ENCODE measurements around the gene SHISA7.
A peak's percentile ranks its signal among the peaks of the same experiment; 100 is the strongest.

SHISA7 gene

DNA sequence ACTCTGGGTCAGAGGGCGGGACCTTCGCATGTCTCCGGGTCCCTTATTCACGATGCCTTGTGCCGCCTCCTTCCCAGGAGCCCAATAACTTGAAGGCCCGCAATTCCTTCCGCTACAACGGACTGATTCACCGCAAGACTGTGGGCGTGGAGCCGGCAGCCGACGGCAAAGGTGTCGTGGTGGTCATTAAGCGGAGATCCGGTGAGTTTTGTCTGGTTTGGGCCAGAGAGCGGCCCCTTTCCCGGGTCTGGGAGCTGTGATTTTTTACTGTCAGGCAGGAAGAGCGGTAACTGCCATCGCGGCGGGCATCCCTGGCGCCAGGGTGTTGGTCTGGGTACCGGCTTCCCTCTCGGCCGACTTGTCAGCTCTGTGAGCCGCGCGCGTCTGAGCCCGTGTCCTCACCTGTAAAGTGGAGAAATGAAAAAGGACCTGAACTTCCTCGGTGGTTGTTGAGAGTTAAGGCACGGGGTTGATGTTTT lies 56.6 kb downstream of the SHISA7 start:
- Histone ChIP-seq H3K27ac (ENCODE audit: low read depth, low read length) (peak overlapping the region; percentile 94), H3K4me1 (ENCODE audit: control insufficient read depth in 1 of 2, insufficient read depth in 2 of 2, low read length in 2 of 2) (peaks cover 39 to 43% of the 10 kb centered on the region in 2 donors), H3K36me3 (ENCODE audit: control insufficient read depth in 1 of 2, insufficient read depth in 2 of 2, low read length in 2 of 2) (peaks cover 38 to 46% of the 10 kb centered on the region in 2 donors), H3K9me3 (ENCODE audit: control insufficient read depth in 1 of 2, low read length in 2 of 2) (no peaks in the 10 kb centered on the region), H3K4me3 (ENCODE audit: low read depth in 1 of 2, low read length in 2 of 2) (peak overlapping the region; percentile 84 to 99), H3K9ac (ENCODE audit: low read depth in 1 of 2, low read length in 2 of 2) (peak overlapping the region; percentile 88 to 94), H3K27me3 (ENCODE audit: control insufficient read depth in 1 of 2, insufficient read depth in 2 of 2, low read length in 2 of 2) (no peaks in the 10 kb centered on the region)

DNA sequence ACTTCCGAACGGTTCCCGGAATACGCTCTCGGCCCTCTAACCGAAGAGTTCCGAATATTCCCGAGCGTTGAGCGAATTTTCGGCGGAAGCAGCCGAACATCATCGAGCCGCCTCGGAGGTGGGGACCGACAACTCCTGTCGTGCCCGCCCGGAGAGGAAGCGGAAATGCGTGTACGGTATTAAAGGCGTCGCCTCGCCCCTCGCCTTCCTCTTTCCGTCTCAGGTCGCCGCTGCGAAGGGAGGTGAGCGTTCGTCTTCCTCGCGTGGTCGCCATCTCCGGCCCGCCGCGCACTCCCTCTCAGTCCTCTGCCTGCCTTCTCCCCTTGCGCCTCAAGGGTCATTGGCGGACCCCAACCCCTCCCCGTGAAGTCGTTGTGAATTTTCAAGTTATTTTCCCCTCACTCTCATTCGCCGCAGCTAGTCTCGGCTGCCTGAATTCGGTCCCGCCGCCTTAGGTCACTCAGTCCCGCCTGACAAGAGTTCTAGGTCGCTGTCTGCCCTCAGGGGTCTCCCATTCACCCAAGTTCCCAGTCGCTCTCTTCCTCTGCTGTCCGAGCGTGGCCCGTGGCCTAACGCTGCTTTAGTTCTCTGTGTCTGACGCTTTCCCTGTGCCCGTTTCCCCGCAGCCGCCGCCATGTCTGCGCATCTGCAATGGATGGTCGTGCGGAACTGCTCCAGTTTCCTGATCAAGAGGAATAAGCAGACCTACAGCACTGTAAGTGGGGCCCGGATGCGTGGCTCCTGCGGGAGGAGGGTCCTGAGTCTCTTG lies 57.2 kb downstream of the SHISA7 start, which contains the start of gene RPL28:
Gene RPL28, plus strand, starts transcription at position 209 of the 769 bp plus-strand sequence. Its CDS starts 426 bp downstream, at position 635.
- H3K27ac ChIP-seq (ENCODE audit: low read depth, low read length) = peak within 1 kb of the TSS; percentile 94
- peak within 1 kb of the TSS; percentile 88 to 94 for H3K9ac ChIP-seq (ENCODE audit: low read depth in 1 of 2, low read length in 2 of 2)
- peaks cover 31 to 40% of the 10 kb centered on the region in 2 donors for H3K36me3 ChIP-seq (ENCODE audit: control insufficient read depth in 1 of 2, insufficient read depth in 2 of 2, low read length in 2 of 2)
- no peaks in the 10 kb centered on the region for H3K9me3 ChIP-seq (ENCODE audit: control insufficient read depth in 1 of 2, low read length in 2 of 2)
- H3K4me1 ChIP-seq (ENCODE audit: control insufficient read depth in 1 of 2, insufficient read depth in 2 of 2, low read length in 2 of 2) = peaks cover 39 to 43% of the 10 kb centered on the region in 2 donors
- no peaks in the 10 kb centered on the region for H3K27me3 ChIP-seq (ENCODE audit: control insufficient read depth in 1 of 2, insufficient read depth in 2 of 2, low read length in 2 of 2)
- H3K4me3 ChIP-seq (ENCODE audit: low read depth in 1 of 2, low read length in 2 of 2) = peak within 1 kb of the TSS; percentile 84 to 99

DNA sequence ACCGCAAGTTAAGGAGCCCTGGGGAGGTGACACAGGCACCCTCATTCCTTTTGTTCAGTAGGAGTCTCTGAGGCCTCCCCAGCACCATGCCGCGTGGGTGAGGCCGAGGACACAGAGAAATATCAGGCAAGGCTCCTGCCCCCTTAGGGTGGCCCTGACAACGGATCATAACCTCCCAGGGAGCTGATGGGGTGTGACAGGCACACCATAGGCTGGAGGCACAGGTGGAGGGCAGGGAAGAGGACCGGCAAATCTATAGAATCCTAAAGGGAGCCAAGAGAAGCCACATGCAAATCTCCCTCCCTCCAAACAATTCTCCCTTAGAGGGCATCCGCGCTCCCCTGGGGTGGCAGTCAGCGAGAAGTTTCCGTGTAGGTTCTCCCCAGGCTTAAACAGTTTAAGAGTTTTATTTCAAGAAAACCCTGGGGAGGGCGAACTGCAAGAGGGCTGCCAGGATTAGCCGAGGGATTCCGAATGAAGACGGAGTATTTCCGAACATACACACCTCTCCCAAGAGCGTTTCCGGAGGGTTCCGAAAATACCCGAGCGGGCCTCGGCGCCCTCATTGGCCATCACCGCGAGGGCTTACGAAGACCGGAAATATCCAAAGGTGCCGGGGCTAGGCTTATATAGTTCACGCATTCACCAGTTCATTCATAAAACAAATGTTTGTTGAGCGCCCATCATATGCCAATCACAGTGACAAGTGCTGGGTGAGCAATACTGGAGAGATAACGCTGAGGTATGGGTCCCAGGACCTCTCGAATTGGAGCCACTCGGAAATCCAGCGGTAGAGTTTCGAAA lies 58.0 kb downstream of the SHISA7 start:
- H3K4me1 ChIP-seq (ENCODE audit: control insufficient read depth in 1 of 2, insufficient read depth in 2 of 2, low read length in 2 of 2) = peaks cover 36 to 43% of the 10 kb centered on the region in 2 donors

DNA sequence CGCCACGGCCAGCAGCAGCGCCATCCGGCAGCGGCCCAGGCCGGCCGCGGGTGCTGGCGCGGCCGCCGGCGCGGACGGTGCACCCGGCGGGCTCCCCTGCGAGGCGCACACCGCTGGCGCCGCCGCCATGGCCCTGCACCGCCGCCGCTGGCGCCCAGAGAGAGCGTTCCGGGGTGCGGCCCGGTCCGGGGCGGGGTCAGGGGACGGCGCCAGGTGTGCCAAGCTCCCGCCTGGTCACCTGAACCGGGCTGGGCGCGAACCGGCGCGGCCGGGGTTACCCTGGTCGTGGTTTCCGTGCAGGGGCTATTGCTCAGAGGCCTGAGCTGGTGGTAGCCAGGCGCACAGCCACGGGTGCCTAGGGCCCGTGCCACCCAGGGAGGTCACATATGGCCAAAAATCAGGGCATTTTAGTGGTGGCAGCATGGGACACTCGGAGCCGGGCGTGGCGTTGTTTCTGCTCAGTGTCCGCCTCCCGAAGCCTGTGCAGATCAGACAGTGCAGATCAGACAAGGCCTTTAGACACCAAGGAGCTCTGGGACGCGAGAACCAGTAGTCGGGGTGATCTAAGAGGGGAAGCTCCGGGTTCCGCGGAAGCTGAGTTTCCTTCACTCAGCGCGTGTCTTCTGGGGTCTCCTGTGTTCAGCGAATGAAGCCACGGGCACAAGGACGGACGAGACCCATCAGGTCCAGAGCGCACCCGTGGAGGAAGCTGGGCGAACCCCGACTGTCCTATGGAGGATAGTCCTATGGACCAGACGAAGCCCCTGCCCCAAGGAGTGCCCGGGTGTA lies 58.8 kb downstream of the SHISA7 start, which contains the start of gene TMEM238:
Gene TMEM238, minus strand, starts transcription at position 162 of the 789 bp plus-strand sequence. Its CDS starts 33 bp downstream, at position 129.
- Histone ChIP-seq H3K36me3 (ENCODE audit: control insufficient read depth in 1 of 2, insufficient read depth in 2 of 2, low read length in 2 of 2) (peaks cover 23 to 25% of the 10 kb centered on the region in 2 donors), H3K9me3 (ENCODE audit: control insufficient read depth in 1 of 2, low read length in 2 of 2) (no peaks in the 10 kb centered on the region), H3K27ac (ENCODE audit: low read depth, low read length) (peak within 1 kb of the TSS; percentile 94), H3K9ac (ENCODE audit: low read depth in 1 of 2, low read length in 2 of 2) (peak within 1 kb of the TSS; percentile 83 to 94), H3K4me1 (ENCODE audit: control insufficient read depth in 1 of 2, insufficient read depth in 2 of 2, low read length in 2 of 2) (peaks cover 36 to 41% of the 10 kb centered on the region in 2 donors), H3K27me3 (ENCODE audit: control insufficient read depth in 1 of 2, insufficient read depth in 2 of 2, low read length in 2 of 2) (no peaks in the 10 kb centered on the region), H3K4me3 (ENCODE audit: low read depth in 1 of 2, low read length in 2 of 2) (peak within 1 kb of the TSS; percentile 79 to 99)

More for the DNA sequence above, 58.0 kb downstream of the SHISA7 start:
- Histone ChIP-seq H3K9me3 (ENCODE audit: control insufficient read depth in 1 of 2, low read length in 2 of 2) (no peaks in the 10 kb centered on the region), H3K4me3 (ENCODE audit: low read depth in 1 of 2, low read length in 2 of 2) (peak overlapping the region; percentile 78 to 99), H3K27me3 (ENCODE audit: control insufficient read depth in 1 of 2, insufficient read depth in 2 of 2, low read length in 2 of 2) (no peaks in the 10 kb centered on the region), H3K27ac (ENCODE audit: low read depth, low read length) (peak overlapping the region; percentile 94), H3K9ac (ENCODE audit: low read depth in 1 of 2, low read length in 2 of 2) (peak overlapping the region; percentile 82 to 94), H3K36me3 (ENCODE audit: control insufficient read depth in 1 of 2, insufficient read depth in 2 of 2, low read length in 2 of 2) (peaks cover 31 to 33% of the 10 kb centered on the region in 2 donors)

DNA sequence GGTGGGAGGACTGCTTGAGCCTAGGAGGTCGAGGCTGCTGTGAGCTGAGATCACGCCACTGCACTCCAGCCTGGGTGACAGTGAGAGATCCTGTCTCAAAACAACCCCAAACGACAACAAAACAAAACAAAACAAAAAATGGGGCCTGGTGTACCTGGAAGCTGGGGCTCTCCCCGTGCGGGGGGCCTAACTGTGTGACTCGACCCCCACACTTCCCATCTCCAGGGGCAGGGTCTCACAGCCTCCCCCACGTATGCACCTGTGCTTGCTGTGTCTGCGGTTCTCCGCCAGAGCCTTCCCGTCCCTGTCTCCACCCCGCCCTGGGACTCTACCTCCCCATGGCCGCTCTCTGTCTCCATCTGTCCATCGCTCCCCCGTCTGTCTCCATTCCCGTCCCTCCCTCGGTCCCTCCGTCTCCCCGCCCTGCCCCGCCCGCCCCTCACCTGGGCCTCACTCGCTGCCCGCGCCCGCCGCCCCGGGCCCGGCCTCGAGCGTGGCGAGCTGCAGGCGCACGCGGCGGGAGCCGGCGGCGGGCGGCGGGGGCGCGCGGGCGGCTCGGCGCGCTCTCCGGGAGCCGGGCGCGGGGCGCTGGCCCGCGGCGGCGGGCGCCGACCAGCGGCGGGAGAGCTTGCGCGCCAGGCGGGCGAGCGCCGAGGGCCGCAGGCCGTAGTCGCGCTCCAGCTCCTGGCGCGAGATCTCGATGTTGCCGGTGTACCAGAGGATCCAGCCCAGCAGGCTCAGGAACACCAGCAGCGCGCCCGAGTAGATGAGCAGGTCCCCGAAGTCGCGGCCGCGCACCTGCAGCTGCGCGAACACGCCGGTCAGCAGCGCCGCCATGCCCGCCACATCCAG lies 59.6 kb downstream of the SHISA7 start:
- Histone ChIP-seq H3K27me3 (ENCODE audit: control insufficient read depth in 1 of 2, insufficient read depth in 2 of 2, low read length in 2 of 2) (no peaks in the 10 kb centered on the region), H3K9ac (ENCODE audit: low read depth in 1 of 2, low read length in 2 of 2) (peak overlapping the region; percentile 83 to 94), H3K27ac (ENCODE audit: low read depth, low read length) (peak overlapping the region; percentile 83)

DNA sequence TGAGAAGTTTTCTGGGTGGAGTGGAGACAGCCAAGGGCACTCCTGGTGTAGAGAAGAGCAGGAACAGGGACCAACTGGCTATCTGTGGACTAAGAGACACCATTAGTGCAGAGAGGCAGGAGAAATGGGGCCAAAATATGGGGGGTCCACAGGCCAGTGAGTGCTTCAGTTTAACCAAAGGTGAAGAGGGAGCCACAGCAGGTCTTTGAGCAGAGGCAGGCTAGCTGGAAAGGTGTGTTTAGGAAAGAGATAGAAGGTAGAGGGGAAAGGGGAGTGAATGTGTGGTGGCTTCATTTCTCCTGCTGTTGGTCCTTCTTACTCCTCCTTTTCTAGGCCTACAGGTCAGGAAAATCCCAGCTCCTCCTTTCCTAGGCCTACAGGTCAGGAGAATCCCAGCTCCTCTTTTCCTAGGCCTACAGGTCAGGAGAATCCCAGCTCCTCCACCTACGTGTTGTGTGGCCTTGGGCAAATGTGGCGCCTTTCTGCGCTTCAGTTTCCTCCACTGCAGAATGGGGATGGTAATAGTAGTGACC lies 60.5 kb downstream of the SHISA7 start:
- H3K4me1 ChIP-seq (ENCODE audit: control insufficient read depth in 1 of 2, insufficient read depth in 2 of 2, low read length in 2 of 2) = peaks cover 21 to 24% of the 10 kb centered on the region in 2 donors
- H3K36me3 ChIP-seq (ENCODE audit: control insufficient read depth in 1 of 2, insufficient read depth in 2 of 2, low read length in 2 of 2) = peaks cover 7% of the 10 kb centered on the region in 2 donors
- no peak overlapping the region for H3K9ac ChIP-seq (ENCODE audit: low read depth in 1 of 2, low read length in 2 of 2)
- H3K4me3 ChIP-seq (ENCODE audit: low read depth in 1 of 2, low read length in 2 of 2) = no peak overlapping the region
- no peak overlapping the region for H3K27ac ChIP-seq (ENCODE audit: low read depth, low read length)
- H3K27me3 ChIP-seq (ENCODE audit: control insufficient read depth in 1 of 2, insufficient read depth in 2 of 2, low read length in 2 of 2) = no peaks in the 10 kb centered on the region
- no peaks in the 10 kb centered on the region for H3K9me3 ChIP-seq (ENCODE audit: control insufficient read depth in 1 of 2, low read length in 2 of 2)

More for the DNA sequence above, 59.6 kb downstream of the SHISA7 start:
- Histone ChIP-seq H3K36me3 (ENCODE audit: control insufficient read depth in 1 of 2, insufficient read depth in 2 of 2, low read length in 2 of 2) (peaks cover 15 to 16% of the 10 kb centered on the region in 2 donors), H3K4me1 (ENCODE audit: control insufficient read depth in 1 of 2, insufficient read depth in 2 of 2, low read length in 2 of 2) (peaks cover 30 to 33% of the 10 kb centered on the region in 2 donors), H3K4me3 (ENCODE audit: low read depth in 1 of 2, low read length in 2 of 2) (peak overlapping the region; percentile 58 to 79), H3K9me3 (ENCODE audit: control insufficient read depth in 1 of 2, low read length in 2 of 2) (no peaks in the 10 kb centered on the region)

DNA sequence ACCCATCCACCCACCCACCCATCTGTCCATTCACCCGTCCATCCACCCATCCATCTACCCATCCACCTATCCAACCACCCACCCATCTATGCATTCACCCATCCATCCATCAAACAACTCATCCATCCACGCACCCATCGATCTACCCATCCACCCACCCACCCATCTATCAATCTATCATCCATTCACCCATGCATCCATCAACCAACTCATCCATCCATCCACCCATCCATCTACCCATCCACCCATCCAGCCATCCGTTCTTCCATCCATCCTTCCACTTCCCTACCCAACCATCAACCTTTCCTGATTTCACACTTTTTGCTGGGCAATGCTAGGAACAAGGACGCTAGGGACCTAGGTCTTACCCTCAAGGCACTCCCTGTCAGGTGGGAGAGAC lies 61.1 kb downstream of the SHISA7 start:
- Histone ChIP-seq H3K9ac (ENCODE audit: low read depth in 1 of 2, low read length in 2 of 2) (no peak overlapping the region), H3K36me3 (ENCODE audit: control insufficient read depth in 1 of 2, insufficient read depth in 2 of 2, low read length in 2 of 2) (peaks cover 1% of the 10 kb centered on the region in 2 donors), H3K27me3 (ENCODE audit: control insufficient read depth in 1 of 2, insufficient read depth in 2 of 2, low read length in 2 of 2) (no peaks in the 10 kb centered on the region), H3K4me1 (ENCODE audit: control insufficient read depth in 1 of 2, insufficient read depth in 2 of 2, low read length in 2 of 2) (peaks cover 15 to 18% of the 10 kb centered on the region in 2 donors), H3K27ac (ENCODE audit: low read depth, low read length) (no peak overlapping the region), H3K9me3 (ENCODE audit: control insufficient read depth in 1 of 2, low read length in 2 of 2) (no peaks in the 10 kb centered on the region), H3K4me3 (ENCODE audit: low read depth in 1 of 2, low read length in 2 of 2) (no peak overlapping the region)

DNA sequence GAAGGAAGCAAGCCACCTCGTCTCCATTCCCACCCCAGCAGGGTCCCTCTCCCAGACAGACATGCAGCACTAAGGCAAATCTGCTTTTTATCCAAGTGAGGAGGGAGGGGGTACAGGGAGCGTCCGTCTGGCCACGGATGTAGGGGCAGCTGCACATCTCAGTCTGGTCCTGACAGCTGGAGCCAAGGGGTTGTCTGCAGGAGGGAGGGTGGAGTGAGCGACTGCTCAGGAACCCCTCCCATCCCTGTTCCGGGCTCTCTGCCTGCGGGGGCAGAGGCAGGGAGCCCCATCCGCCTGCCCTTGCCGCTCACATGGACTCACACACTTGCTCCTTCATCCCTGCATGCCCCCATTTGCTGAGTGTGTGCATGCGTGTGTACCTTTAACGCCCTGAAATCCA lies 63.9 kb downstream of the SHISA7 start:
- Histone ChIP-seq H3K4me3 (ENCODE audit: low read depth in 1 of 2, low read length in 2 of 2) (no peak overlapping the region), H3K27ac (ENCODE audit: low read depth, low read length) (no peak overlapping the region), H3K4me1 (ENCODE audit: control insufficient read depth in 1 of 2, insufficient read depth in 2 of 2, low read length in 2 of 2) (peaks cover 5 to 15% of the 10 kb centered on the region in 2 donors), H3K9me3 (ENCODE audit: control insufficient read depth in 1 of 2, low read length in 2 of 2) (no peaks in the 10 kb centered on the region), H3K9ac (ENCODE audit: low read depth in 1 of 2, low read length in 2 of 2) (no peak overlapping the region), H3K36me3 (ENCODE audit: control insufficient read depth in 1 of 2, insufficient read depth in 2 of 2, low read length in 2 of 2) (no peaks in the 10 kb centered on the region), H3K27me3 (ENCODE audit: control insufficient read depth in 1 of 2, insufficient read depth in 2 of 2, low read length in 2 of 2) (peaks cover 3 to 5% of the 10 kb centered on the region in 2 donors)
